ENCODE data around the gene SPTBN4.

DNA sequence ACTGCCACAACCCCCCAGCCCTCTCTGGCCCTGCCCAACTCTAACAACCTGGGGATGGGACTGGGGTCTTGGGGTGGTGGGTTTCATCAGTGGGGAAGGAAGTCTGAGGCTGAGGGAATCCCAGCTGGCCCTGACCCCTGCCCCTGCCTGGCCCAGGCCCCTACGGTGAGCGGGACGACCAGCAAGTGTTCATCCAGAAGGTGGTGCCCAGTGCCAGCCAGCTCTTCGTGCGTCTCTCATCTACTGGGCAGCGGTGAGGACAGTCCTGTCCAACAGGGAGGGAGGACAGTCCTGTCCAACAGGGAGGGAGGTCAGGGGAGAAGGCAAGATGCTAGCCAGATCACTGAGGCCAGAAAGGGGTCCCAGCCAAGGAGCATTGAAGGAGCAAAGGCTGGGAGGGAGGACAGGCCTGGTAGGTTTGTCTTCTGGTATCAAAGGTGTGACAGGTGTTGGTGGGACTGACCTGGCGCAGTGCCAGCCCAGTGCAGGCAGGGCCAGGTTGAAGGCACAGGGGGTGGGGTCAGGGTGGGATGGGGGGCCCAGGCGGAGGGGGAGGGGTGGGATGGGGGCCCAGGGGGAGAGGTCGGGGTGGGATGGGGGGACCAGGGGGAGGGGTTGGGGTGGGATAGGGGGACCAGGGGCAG, 122.2 kb downstream of the SPTBN4 start:
- TF ChIP-seq, protein P1, sequence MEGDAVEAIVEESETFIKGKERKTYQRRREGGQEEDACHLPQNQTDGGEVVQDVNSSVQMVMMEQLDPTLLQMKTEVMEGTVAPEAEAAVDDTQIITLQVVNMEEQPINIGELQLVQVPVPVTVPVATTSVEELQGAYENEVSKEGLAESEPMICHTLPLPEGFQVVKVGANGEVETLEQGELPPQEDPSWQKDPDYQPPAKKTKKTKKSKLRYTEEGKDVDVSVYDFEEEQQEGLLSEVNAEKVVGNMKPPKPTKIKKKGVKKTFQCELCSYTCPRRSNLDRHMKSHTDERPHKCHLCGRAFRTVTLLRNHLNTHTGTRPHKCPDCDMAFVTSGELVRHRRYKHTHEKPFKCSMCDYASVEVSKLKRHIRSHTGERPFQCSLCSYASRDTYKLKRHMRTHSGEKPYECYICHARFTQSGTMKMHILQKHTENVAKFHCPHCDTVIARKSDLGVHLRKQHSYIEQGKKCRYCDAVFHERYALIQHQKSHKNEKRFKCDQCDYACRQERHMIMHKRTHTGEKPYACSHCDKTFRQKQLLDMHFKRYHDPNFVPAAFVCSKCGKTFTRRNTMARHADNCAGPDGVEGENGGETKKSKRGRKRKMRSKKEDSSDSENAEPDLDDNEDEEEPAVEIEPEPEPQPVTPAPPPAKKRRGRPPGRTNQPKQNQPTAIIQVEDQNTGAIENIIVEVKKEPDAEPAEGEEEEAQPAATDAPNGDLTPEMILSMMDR (IDR thresholded peaks at IDR 0.05; ENCODE audit: poor library complexity, severe bottlenecking), result no peak
- TF ChIP-seq EZH2 (IDR thresholded peaks at IDR 0.05; ENCODE audit: borderline replicate concordance, insufficient read depth, low read length, poor library complexity, severe bottlenecking), result no peak
- TF ChIP-seq REST (IDR thresholded peaks at IDR 0.05; ENCODE audit: borderline replicate concordance), result no peak

Data from neural cell (in vitro differentiated cells).